NT2/D1 (cell line): ENCODE measurements around the gene MIPEP.

Experiments used
- DNase-seq: peaks from one replicate; pipeline ENCODE4 v3.0.0-alpha.2; 2011; ENCODE audit warnings: low read depth, low spot score
- H3K27me3 ChIP-seq: 2 replicates; pipeline ENCODE4 v1.6.0; 2011; ENCODE audit warnings: mild to moderate bottlenecking; ENCODE audit not compliant: insufficient read length, insufficient read depth
- H3K36me3 ChIP-seq: 2 replicates; pipeline ENCODE4 v1.6.1; 2011; ENCODE audit warnings: mild to moderate bottlenecking, low read length, mixed read lengths; ENCODE audit not compliant: insufficient read depth, insufficient read length
- H3K4me1 ChIP-seq: 2 replicates; pipeline ENCODE4 v1.5.1; 2011; ENCODE audit not compliant: insufficient read depth, insufficient read length
- H3K4me3 ChIP-seq: 2 replicates; pipeline ENCODE4 v1.5.1; 2011; ENCODE audit warnings: low read depth; ENCODE audit not compliant: insufficient read length
- H3K9ac ChIP-seq: 2 replicates; pipeline ENCODE4 v1.6.0; 2011; ENCODE audit warnings: low read depth; ENCODE audit not compliant: insufficient read length
- H3K9me3 ChIP-seq: 2 replicates; pipeline ENCODE4 v1.5.1; 2011; ENCODE audit warnings: mild to moderate bottlenecking, low read length; ENCODE audit not compliant: insufficient read depth
- SUZ12 ChIP-seq: IDR thresholded peaks from 2 replicates; pipeline ENCODE4 v1.6.1; 2011; ENCODE audit not compliant: insufficient read length, insufficient read depth; ENCODE audit errors: extremely low read depth
- YY1 ChIP-seq: IDR thresholded peaks from 2 replicates; pipeline ENCODE4 v1.6.1; 2011; ENCODE audit not compliant: insufficient read length, insufficient read depth
- ZNF274 ChIP-seq: IDR thresholded peaks from 2 replicates; pipeline ENCODE4 v1.6.1; 2011; ENCODE audit warnings: mild to moderate bottlenecking, low read depth, low read length

Gene MIPEP

GRCh38 chr13:23683084-23683483, 206.1 kb downstream of the MIPEP start:
- no peaks in the 10 kb centered on the region for H3K27me3 ChIP-seq
- peaks cover 4% of the 10 kb centered on the region for H3K4me1 ChIP-seq
- no peak for TF ChIP-seq YY1
- no peak for TF ChIP-seq SUZ12
- TF ChIP-seq ZNF274 = no peak
- no peak for DNase-seq
- no peaks in the 10 kb centered on the region for H3K36me3 ChIP-seq
- peaks cover 35% of the 10 kb centered on the region for H3K9me3 ChIP-seq
- H3K4me3 ChIP-seq = no peak overlapping the region
- no peak overlapping the region for H3K9ac ChIP-seq

- no peak for DNase-seq
- no peaks in the 10 kb centered on the region for H3K27me3 ChIP-seq
- H3K9me3 ChIP-seq = peaks cover 45% of the 10 kb centered on the region
- H3K4me1 ChIP-seq = peaks cover 4% of the 10 kb centered on the region
- H3K9ac ChIP-seq = no peak overlapping the region
- TF ChIP-seq SUZ12 = no peak
- TF ChIP-seq YY1 = no peak
- no peak for TF ChIP-seq ZNF274
- H3K36me3 ChIP-seq = no peaks in the 10 kb centered on the region
- H3K4me3 ChIP-seq = no peak overlapping the region
Observed at GRCh38 chr13:23680845-23681669, 208.1 kb downstream of the MIPEP start.
